Activated T-helper 9 cell treated with anti-CD3 and anti-CD28 coated beads, Interleukin-2, amount 50 U/mL, for 16 hours (primary cell): ENCODE measurements around the gene ATP11A.

ENCODE experiments used
- DNase-seq: peaks from one replicate; pipeline ENCODE4 v3.0.0-alpha.2; 2020; ENCODE audit warnings: low read depth

The ATP11A gene

GRCh38 chr13:112821340-112822055 is 131.7 kb downstream of the ATP11A start:
- DNase-seq = no peak

GRCh38 chr13:112822851-112823250 is 133.0 kb downstream of the ATP11A start:
- DNase-seq = no peak

- no peak for DNase-seq
Measured at GRCh38 chr13:112824429-112824828, 134.6 kb downstream of the ATP11A start.

- DNase-seq = no peak
Measured at GRCh38 chr13:112825071-112825470, 135.2 kb downstream of the ATP11A start.

- DNase-seq = no peak
Measured at GRCh38 chr13:112825875-112826274, 136.0 kb downstream of the ATP11A start.

- no peak for DNase-seq
Measured at GRCh38 chr13:112826565-112826964, 136.7 kb downstream of the ATP11A start.

- DNase-seq = no peak
Measured at GRCh38 chr13:112828082-112828699, 138.4 kb downstream of the ATP11A start.

GRCh38 chr13:112828756-112829155 is 138.9 kb downstream of the ATP11A start:
- no peak for DNase-seq

GRCh38 chr13:112831196-112831595 is 141.4 kb downstream of the ATP11A start:
- DNase-seq = no peak

GRCh38 chr13:112831801-112832200 is 142.0 kb downstream of the ATP11A start:
- no peak for DNase-seq

- no peak for DNase-seq
Measured at GRCh38 chr13:112832811-112833210, 143.0 kb downstream of the ATP11A start.

GRCh38 chr13:112833551-112834257 is 143.9 kb downstream of the ATP11A start:
- DNase-seq = no peak

- DNase-seq = no peak
Measured at GRCh38 chr13:112835344-112835743, 145.5 kb downstream of the ATP11A start.

GRCh38 chr13:112835796-112836195 is 146.0 kb downstream of the ATP11A start:
- DNase-seq = no peak

- DNase-seq = no peak
Measured at GRCh38 chr13:112836940-112837339, 147.1 kb downstream of the ATP11A start.

GRCh38 chr13:112837371-112838037 is 147.7 kb downstream of the ATP11A start:
- DNase-seq = no peak

- no peak for DNase-seq
Measured at GRCh38 chr13:112838038-112838841, 148.4 kb downstream of the ATP11A start.

GRCh38 chr13:112838842-112839117 is 148.9 kb downstream of the ATP11A start:
- no peak for DNase-seq

GRCh38 chr13:112839356-112840105 is 149.7 kb downstream of the ATP11A start:
- DNase-seq = no peak

GRCh38 chr13:112840472-112841302 is 150.8 kb downstream of the ATP11A start:
- no peak for DNase-seq
